K562 (cell line): ENCODE data around the gene ZC4H2. TPM values are rescaled to one million over a fixed set of nuclear protein-coding genes. Genes with fewer than 3 reads are reported as not detected.

Experiments used
- ATAC-seq: fragments of 200-7000 bp; cut with Tn5 transposase; 3 replicates; pipeline ENCODE4 v1.9.1; 2020; ENCODE audit warnings: moderate library complexity
- BruUV-seq: library from RNA; stranded (reverse); fragments of 400-500 nt; replicated peaks from 2 replicates; lab custom pipeline; 2021; lab: Mats Ljungman, UMichigan
- CTCF ChIA-PET: fragments of 300-600 bp; formaldehyde crosslinking; extraction: SDS; loops from one replicate; lab custom pipeline; 2021; ENCODE audit warnings: low intra/inter-chr PET ratio; lab: Yijun Ruan, JAX
- POLR2A ChIA-PET: fragments of 300-600, 350-650 bp; sonication (Branson Sonifier 250); formaldehyde crosslinking; extraction: SDS; loops from one replicate; lab custom pipeline; 2021; ENCODE audit warnings: antibody characterized with exemption, inconsistent platforms; lab: Yijun Ruan, JAX
- DNase-seq, 4 experiments: peaks; one replicate each; pipeline versions ENCODE4 v3.0.0 to v3.0.0-alpha.2; 2011 to 2018; ENCODE audit warnings: low spot score in 3 of 4, mixed read lengths in 3 of 4; ENCODE audit errors: extremely low read depth in 1 of 4
- FAIRE-seq: peaks from 2 replicates; lab custom pipeline; 2011; peaks lifted over from hg19 to GRCh38; lab: Jason Lieb, UNC
- H2AFZ ChIP-seq: 2 replicates; pipeline ENCODE4 v1.6.0; 2011; ENCODE audit warnings: low read depth, low read length, control low read depth, inconsistent platforms
- H3K27ac ChIP-seq: fragments of 200-600 bp; 3 replicates; pipeline ENCODE4 v1.8.0; 2011; ENCODE audit warnings: low read depth, mild to moderate bottlenecking, control low read depth, inconsistent platforms, low read length, moderate library complexity, mixed read lengths; ENCODE audit errors: extremely low read depth
- H3K27me3 ChIP-seq, 2 experiments: fragments of 300-600 bp in 1 of 2; 2 replicates in 1 of 2; 3 replicates in 1 of 2; pipeline versions ENCODE4 v1.6.0 to v1.8.0; 2011; ENCODE audit warnings: inconsistent platforms in 2 of 2, low read length in 2 of 2, mild to moderate bottlenecking in 1 of 2, mixed read lengths in 1 of 2, moderate library complexity in 1 of 2; ENCODE audit not compliant: control insufficient read depth in 2 of 2, insufficient read depth in 2 of 2
- H3K36me3 ChIP-seq: fragments of 300-600 bp; 3 replicates; pipeline ENCODE4 v1.8.0; 2011; ENCODE audit warnings: mild to moderate bottlenecking, low read length, inconsistent platforms; ENCODE audit not compliant: control insufficient read depth, insufficient read depth
- H3K4me1 ChIP-seq, 2 experiments: fragments of 200-600 bp in 1 of 2; replicated peaks in 1 of 2; 2 replicates in 1 of 2; 3 replicates in 1 of 2; pipeline versions ENCODE4 v1.5.1 to v1.8.0; 2011; ENCODE audit warnings: inconsistent platforms in 2 of 2, low read length in 2 of 2, mild to moderate bottlenecking in 1 of 2, mixed read lengths in 1 of 2, moderate library complexity in 1 of 2; ENCODE audit not compliant: control insufficient read depth in 2 of 2, insufficient read depth in 2 of 2
- H3K4me2 ChIP-seq: 2 replicates; pipeline ENCODE4 v1.6.1; 2011; ENCODE audit warnings: low read length, control low read depth, inconsistent platforms, mixed read lengths; ENCODE audit not compliant: insufficient read depth
- H3K4me3 ChIP-seq: fragments of 200-600 bp; sonication (generic), shearing (Covaris generic); 2 replicates; pipeline ENCODE4 v1.5.1; 2016; ENCODE audit warnings: control low read depth, inconsistent platforms
- H3K79me2 ChIP-seq: fragments of 200-600 bp; 3 replicates; pipeline ENCODE4 v1.8.0; 2011; ENCODE audit warnings: low read length, inconsistent platforms; ENCODE audit not compliant: control insufficient read depth, insufficient read depth
- H3K9ac ChIP-seq, 2 experiments: 2 replicates each; pipeline versions ENCODE4 v1.6.0 to v1.6.1; 2011; ENCODE audit warnings: low read depth in 2 of 2, low read length in 2 of 2, control low read depth in 1 of 2, inconsistent platforms in 1 of 2, mild to moderate bottlenecking in 1 of 2, mixed read lengths in 1 of 2; ENCODE audit not compliant: insufficient read depth in 1 of 2
- H3K9me1 ChIP-seq: one replicate; pipeline ENCODE4 v1.6.0; 2011; ENCODE audit warnings: inconsistent platforms, mild to moderate bottlenecking, low read length, moderate library complexity; ENCODE audit not compliant: control insufficient read depth, insufficient read depth
- H3K9me3 ChIP-seq: replicated peaks from 2 replicates; pipeline ENCODE4 v1.5.1; 2011; ENCODE audit warnings: low read depth, low read length, inconsistent platforms; ENCODE audit not compliant: control insufficient read depth, insufficient read depth
- H4K20me1 ChIP-seq: replicated peaks from 2 replicates; pipeline ENCODE4 v1.6.1; 2011; ENCODE audit warnings: low read length, inconsistent platforms, mixed read lengths; ENCODE audit not compliant: control insufficient read depth, insufficient read depth
- CBFA2T3 ChIP-seq: fragments of 450-650 bp; IDR thresholded peaks from 2 replicates; pipeline ENCODE4 v1.6.1; 2017
- NR2C1 ChIP-seq, 2 experiments: fragments of 450-650 bp; IDR thresholded peaks; 2 replicates each; pipeline ENCODE4 v1.6.1; 2017; ENCODE audit warnings: mild to moderate bottlenecking in 2 of 2, antibody characterized with exemption in 1 of 2, inconsistent platforms in 1 of 2, missing compliant biosample characterization in 1 of 2, missing genetic modification characterization in 1 of 2
- POLR2H ChIP-seq: IDR thresholded peaks from 2 replicates; pipeline ENCODE4 v1.6.1; 2016; ENCODE audit warnings: missing genetic modification characterization, low read depth, mild to moderate bottlenecking, control low read depth, missing compliant biosample characterization, moderate library complexity
- PREB ChIP-seq: sonication (generic); formaldehyde crosslinking; IDR thresholded peaks from 2 replicates; pipeline ENCODE4 v1.8.1; 2023; ENCODE audit warnings: mild to moderate bottlenecking, missing genetic modification reagents
- PRMT5 ChIP-seq: sonication (generic); formaldehyde crosslinking; IDR thresholded peaks from 2 replicates; pipeline ENCODE4 v1.5.0; 2020; ENCODE audit warnings: missing genetic modification reagents
- SIRT6 ChIP-seq: IDR thresholded peaks from one replicate; pipeline ENCODE4 v1.6.1; 2012; ENCODE audit warnings: low read depth, mild to moderate bottlenecking, control low read depth, inconsistent platforms, low read length, moderate library complexity
- SMARCA4 ChIP-seq: fragments of 450-650 bp; IDR thresholded peaks from 2 replicates; pipeline ENCODE4 v1.6.1; 2016
- SNAPC5 ChIP-seq: fragments of 250-450 bp; sonication (Bioruptor Pico); IDR thresholded peaks from 2 replicates; pipeline ENCODE4 v1.8.0; 2021; ENCODE audit warnings: moderate library complexity, mild to moderate bottlenecking, inconsistent platforms
- STAT5B ChIP-seq: fragments of 250-450 bp; sonication (Bioruptor Pico); IDR thresholded peaks from 2 replicates; pipeline ENCODE4 v1.8.0; 2021; ENCODE audit warnings: mild to moderate bottlenecking, inconsistent platforms
- TBL1XR1 ChIP-seq, 2 experiments: IDR thresholded peaks; 2 replicates each; pipeline ENCODE4 v1.6.1; 2012; ENCODE audit warnings: improper control_type of control experiment in 2 of 2, low read length in 2 of 2, mild to moderate bottlenecking in 1 of 2
- TEAD1 ChIP-seq, 2 experiments: fragments of 450-650 bp in 1 of 2; sonication (generic) in 1 of 2; formaldehyde crosslinking; IDR thresholded peaks; 2 replicates each; pipeline versions ENCODE4 v1.4.0 to v1.8.0; 2020 to 2022; ENCODE audit warnings: mild to moderate bottlenecking in 2 of 2, missing genetic modification reagents in 1 of 2
- ZKSCAN8 ChIP-seq: fragments of 200-800 bp; sonication (Bioruptor generic); IDR thresholded peaks from 2 replicates; pipeline ENCODE4 v1.6.1; 2016; ENCODE audit warnings: missing genetic modification characterization, missing compliant biosample characterization
- ZNF780A ChIP-seq: fragments of 250-450 bp; sonication (Bioruptor Pico); IDR thresholded peaks from 2 replicates; pipeline ENCODE4 v1.5.0; 2021; ENCODE audit warnings: mild to moderate bottlenecking
- WGBS: fragments of 100-300 bp; shearing (Covaris generic); methylation state at CpG from one replicate; pipeline ENCODE4 v1.1.6; 2016; ENCODE audit warnings: low coverage, mixed read lengths; ENCODE audit not compliant: insufficient coverage; ENCODE audit errors: missing lambda C conversion rate; 5-methylcytosine and 5-hydroxymethylcytosine counted together
- in situ Hi-C: fragments of 300-500 bp; cut with MboI; formaldehyde crosslinking; loops from 4 replicates; pipeline ENCODE4 v1.15.0; 2018; ENCODE audit warnings: inconsistent platforms, mixed read lengths
- intact Hi-C: fragments of 100-400 bp; cut with micrococcal nuclease; formaldehyde crosslinking; loops from 2 replicates; pipeline ENCODE4 v1.14.2; 2022
- polyA plus RNA-seq, 8 experiments: library from polyadenylated mRNA; depleted of rRNA in 4 of 8; stranded (reverse) in 5 of 8; unstranded in 3 of 8; fragments of >200 nt; fragmentation: Nextera tagmentation in 2 of 8; fragmentation: Illumina TruSeq in 1 of 8; extraction: Ambion mirVana in 2 of 8; extraction: Trizol in 1 of 8; gene quantifications; 2 replicates each; pipeline versions ENCODE4 v1.2.1 to v1.2.3, GENCODE V29; 2011 to 2014; ENCODE audit warnings: inconsistent platforms in 1 of 8, missing spikeins in 1 of 8
- total RNA-seq, 7 experiments: library from RNA; depleted of rRNA in 6 of 7; stranded (reverse); fragments of >200 nt in 6 of 7; fragmentation: Illumina TruSeq in 2 of 7; extraction: Trizol in 2 of 7; gene quantifications; 2 replicates each; pipeline versions ENCODE4 v1.2.1 to v1.2.3, GENCODE V29; 2011 to 2021; ENCODE audit warnings: low replicate concordance in 1 of 7
- TF ChIP-seq, protein P1 (sequence below): fragments of 250-450 bp; sonication (Bioruptor Pico); IDR thresholded peaks from 2 replicates; pipeline ENCODE4 v1.4.0; 2020; ENCODE audit warnings: mild to moderate bottlenecking, moderate library complexity
- TF ChIP-seq, protein P2 (sequence below): sonication (generic); formaldehyde crosslinking; IDR thresholded peaks from 2 replicates; pipeline ENCODE4 v1.9.0; 2022; ENCODE audit warnings: mild to moderate bottlenecking, missing genetic modification reagents
- TF ChIP-seq, protein P3 (sequence below): fragments of 200-800 bp; sonication (Bioruptor generic); IDR thresholded peaks from 2 replicates; pipeline ENCODE4 v1.6.1; 2017; ENCODE audit warnings: missing genetic modification characterization, missing compliant biosample characterization

The ZC4H2 gene
- total and polyA plus RNA-seq, 9 of the 15 experiments (the other 6 are each of a cell fraction or from before 2014, with no cell fraction given): 1.1 to 7.0 (median 3.2) TPM

- TF ChIP-seq, protein P1, sequence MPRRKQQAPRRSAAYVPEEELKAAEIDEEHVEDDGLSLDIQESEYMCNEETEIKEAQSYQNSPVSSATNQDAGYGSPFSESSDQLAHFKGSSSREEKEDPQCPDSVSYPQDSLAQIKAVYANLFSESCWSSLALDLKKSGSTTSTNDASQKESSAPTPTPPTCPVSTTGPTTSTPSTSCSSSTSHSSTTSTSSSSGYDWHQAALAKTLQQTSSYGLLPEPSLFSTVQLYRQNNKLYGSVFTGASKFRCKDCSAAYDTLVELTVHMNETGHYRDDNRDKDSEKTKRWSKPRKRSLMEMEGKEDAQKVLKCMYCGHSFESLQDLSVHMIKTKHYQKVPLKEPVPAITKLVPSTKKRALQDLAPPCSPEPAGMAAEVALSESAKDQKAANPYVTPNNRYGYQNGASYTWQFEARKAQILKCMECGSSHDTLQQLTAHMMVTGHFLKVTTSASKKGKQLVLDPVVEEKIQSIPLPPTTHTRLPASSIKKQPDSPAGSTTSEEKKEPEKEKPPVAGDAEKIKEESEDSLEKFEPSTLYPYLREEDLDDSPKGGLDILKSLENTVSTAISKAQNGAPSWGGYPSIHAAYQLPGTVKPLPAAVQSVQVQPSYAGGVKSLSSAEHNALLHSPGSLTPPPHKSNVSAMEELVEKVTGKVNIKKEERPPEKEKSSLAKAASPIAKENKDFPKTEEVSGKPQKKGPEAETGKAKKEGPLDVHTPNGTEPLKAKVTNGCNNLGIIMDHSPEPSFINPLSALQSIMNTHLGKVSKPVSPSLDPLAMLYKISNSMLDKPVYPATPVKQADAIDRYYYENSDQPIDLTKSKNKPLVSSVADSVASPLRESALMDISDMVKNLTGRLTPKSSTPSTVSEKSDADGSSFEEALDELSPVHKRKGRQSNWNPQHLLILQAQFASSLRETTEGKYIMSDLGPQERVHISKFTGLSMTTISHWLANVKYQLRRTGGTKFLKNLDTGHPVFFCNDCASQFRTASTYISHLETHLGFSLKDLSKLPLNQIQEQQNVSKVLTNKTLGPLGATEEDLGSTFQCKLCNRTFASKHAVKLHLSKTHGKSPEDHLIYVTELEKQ (CRISPR knock-in tag): no peak
- TF ChIP-seq SNAPC5 (CRISPR knock-in tag): no peak
- no peak for TF ChIP-seq POLR2H (tag)
- TF ChIP-seq SMARCA4: no peak
Observed at GRCh38 chrX:64925480-64925879, 50.8 kb downstream of the ZC4H2 start (continued).

GRCh38 chrX:64908121-64908520, 68.1 kb downstream of the ZC4H2 start:
- H3K4me1 ChIP-seq: no peaks in the 10 kb centered on the region

More at GRCh38 chrX:64908121-64908520, 68.1 kb downstream of the ZC4H2 start:
- no peak for ATAC-seq
- BruUV-seq: no TSS peak
- Histone ChIP-seq H3K36me3 (no peaks in the 10 kb centered on the region), H3K4me2 (no peak overlapping the region), H2AFZ (no peak overlapping the region), H3K9me1 (no peaks in the 10 kb centered on the region), H3K9ac (no peak overlapping the region), H3K27ac (no peak overlapping the region), H3K27me3 (no peaks in the 10 kb centered on the region), H3K9me3 (no peaks in the 10 kb centered on the region), H4K20me1 (no peaks in the 10 kb centered on the region), H3K4me3 (no peak overlapping the region), H3K79me2 (no peaks in the 10 kb centered on the region)
- WGBS: 0% methylated on average over 2 of the region's 5 CpGs
- FAIRE-seq: no peak
- ChIA-PET CTCF (no interaction called here), POLR2A (no interaction called here)
- in situ Hi-C loops: no loop called here
- intact Hi-C loops: no loop called here
- TF ChIP-seq PRMT5 (CRISPR knock-in tag): no peak
- TF ChIP-seq, protein P2, sequence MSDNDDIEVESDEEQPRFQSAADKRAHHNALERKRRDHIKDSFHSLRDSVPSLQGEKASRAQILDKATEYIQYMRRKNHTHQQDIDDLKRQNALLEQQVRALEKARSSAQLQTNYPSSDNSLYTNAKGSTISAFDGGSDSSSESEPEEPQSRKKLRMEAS (CRISPR knock-in tag): no peak
- no peak for TF ChIP-seq ZNF780A (CRISPR knock-in tag)
- no peak for TF ChIP-seq STAT5B
- no peak for TF ChIP-seq SIRT6
- TF ChIP-seq TEAD1 (CRISPR knock-in tag; IDR thresholded peaks at IDR 0.05): no peak
- TF ChIP-seq PREB (CRISPR knock-in tag): no peak
- no peak for TF ChIP-seq CBFA2T3
- TF ChIP-seq NR2C1 (IDR thresholded peaks at IDR 0.05): no peak
- no peak for TF ChIP-seq NR2C1 (tag; IDR thresholded peaks at IDR 0.05)
- TF ChIP-seq ZKSCAN8 (CRISPR knock-in tag): no peak
- TF ChIP-seq TBL1XR1 (IDR thresholded peaks at IDR 0.05; ENCODE audit: low read length in 2 of 2): no peak
- TF ChIP-seq, protein P3, sequence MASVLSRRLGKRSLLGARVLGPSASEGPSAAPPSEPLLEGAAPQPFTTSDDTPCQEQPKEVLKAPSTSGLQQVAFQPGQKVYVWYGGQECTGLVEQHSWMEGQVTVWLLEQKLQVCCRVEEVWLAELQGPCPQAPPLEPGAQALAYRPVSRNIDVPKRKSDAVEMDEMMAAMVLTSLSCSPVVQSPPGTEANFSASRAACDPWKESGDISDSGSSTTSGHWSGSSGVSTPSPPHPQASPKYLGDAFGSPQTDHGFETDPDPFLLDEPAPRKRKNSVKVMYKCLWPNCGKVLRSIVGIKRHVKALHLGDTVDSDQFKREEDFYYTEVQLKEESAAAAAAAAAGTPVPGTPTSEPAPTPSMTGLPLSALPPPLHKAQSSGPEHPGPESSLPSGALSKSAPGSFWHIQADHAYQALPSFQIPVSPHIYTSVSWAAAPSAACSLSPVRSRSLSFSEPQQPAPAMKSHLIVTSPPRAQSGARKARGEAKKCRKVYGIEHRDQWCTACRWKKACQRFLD (CRISPR knock-in tag): no peak
- DNase-seq: no peak
